ENCODE measurements around the gene ADCY2.

DNA sequence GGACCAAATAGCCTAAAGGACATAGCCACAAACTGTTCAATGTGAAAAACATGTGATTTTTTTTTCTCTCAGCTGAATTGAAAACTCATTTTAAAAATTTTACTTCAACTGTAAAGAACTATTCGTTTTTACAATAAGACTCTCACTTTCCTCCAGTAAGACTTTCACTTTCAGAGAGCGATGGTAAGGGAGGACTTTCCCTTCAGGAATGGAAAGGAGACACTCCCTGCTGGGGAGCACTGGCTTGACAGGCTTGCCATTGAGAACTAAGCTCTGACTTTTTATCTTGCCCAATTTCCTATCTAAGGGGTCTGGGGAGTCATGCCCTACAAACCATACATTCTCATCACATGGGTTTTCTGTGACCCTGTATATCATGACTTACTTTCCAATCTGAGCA is 268.3 kb downstream of the ADCY2 start:
- TF ChIP-seq POLR2A (IDR thresholded peaks at IDR 0.05; ENCODE audit: low read depth) (no peak), CTCF (IDR thresholded peaks at IDR 0.05) (no peak), EP300 (IDR thresholded peaks at IDR 0.05) (no peak), POLR2AphosphoS5 (IDR thresholded peaks at IDR 0.05) (no peak)
